Mesenchymal stem cell (in vitro differentiated cells and primary cell): Measurements from ENCODE around the gene GOLGA8J. TPM values are rescaled to one million over a fixed set of nuclear protein-coding genes. Genes with fewer than 3 reads are reported as not detected.

Source experiments
- small RNA-seq: library from polyadenylated mRNA; stranded (forward); fragments of <200 nt; extraction: miRNeasy Mini kit (QIAGEN cat#:217004); gene quantifications from one replicate; pipeline ENCODE3, GENCODE V24; 2013; ENCODE audit warnings: low read depth

GOLGA8J gene

Small RNAs within 50 kb of the gene (small RNA-seq; reads per million reads assigned to genes)
- not detected for gene RF00096
- not detected for gene RN7SL673P
